RWPE1 (cell line): ENCODE measurements around the gene PLA2G6.

Source experiments
- CTCF ChIA-PET: fragments of 350-600 bp; sonication (Branson Sonifier 250); formaldehyde crosslinking; extraction: SDS; loops from one replicate; lab custom pipeline; 2021; lab: Yijun Ruan, JAX
- POLR2A ChIA-PET: fragments of 400-600 bp; formaldehyde crosslinking; extraction: SDS; loops from one replicate; lab custom pipeline; 2020; ENCODE audit warnings: antibody characterized with exemption; ENCODE audit not compliant: low non-redundant PET; lab: Yijun Ruan, JAX
- DNase-seq: peaks from one replicate; pipeline ENCODE4 v3.0.0; 2012; ENCODE audit warnings: low spot score
- H3K27ac ChIP-seq: fragments of 450-650 bp; 2 replicates; pipeline ENCODE4 v1.5.1; 2017
- TF ChIP-seq, protein P1 (sequence below): fragments of 450-650 bp; conservative IDR thresholded peaks from 2 replicates; pipeline ENCODE4 v1.5.1; 2017; ENCODE audit warnings: low read depth, mild to moderate bottlenecking

Gene PLA2G6

DNA sequence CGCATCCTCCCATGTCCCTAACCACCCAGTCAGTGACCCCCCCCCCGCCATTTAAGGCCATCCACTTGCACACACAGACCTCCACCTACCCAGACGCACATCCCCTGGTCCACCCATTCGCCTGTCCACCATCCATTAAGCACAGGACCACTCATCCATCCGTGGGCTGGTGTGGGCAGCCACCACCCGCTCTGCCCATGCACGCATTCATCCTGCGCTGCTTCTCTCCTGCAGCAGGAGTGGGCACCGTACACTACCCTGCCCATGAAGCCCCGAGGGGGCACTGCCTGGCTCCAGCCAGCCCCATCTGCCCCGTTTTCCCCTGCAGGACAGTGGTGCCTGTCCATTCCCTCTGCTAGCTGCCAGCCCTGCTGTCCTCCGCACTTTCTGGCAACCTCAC, 93.8 kb downstream of the PLA2G6 start:
- POLR2A ChIA-PET = no interaction called here
- TF ChIP-seq, protein P1, sequence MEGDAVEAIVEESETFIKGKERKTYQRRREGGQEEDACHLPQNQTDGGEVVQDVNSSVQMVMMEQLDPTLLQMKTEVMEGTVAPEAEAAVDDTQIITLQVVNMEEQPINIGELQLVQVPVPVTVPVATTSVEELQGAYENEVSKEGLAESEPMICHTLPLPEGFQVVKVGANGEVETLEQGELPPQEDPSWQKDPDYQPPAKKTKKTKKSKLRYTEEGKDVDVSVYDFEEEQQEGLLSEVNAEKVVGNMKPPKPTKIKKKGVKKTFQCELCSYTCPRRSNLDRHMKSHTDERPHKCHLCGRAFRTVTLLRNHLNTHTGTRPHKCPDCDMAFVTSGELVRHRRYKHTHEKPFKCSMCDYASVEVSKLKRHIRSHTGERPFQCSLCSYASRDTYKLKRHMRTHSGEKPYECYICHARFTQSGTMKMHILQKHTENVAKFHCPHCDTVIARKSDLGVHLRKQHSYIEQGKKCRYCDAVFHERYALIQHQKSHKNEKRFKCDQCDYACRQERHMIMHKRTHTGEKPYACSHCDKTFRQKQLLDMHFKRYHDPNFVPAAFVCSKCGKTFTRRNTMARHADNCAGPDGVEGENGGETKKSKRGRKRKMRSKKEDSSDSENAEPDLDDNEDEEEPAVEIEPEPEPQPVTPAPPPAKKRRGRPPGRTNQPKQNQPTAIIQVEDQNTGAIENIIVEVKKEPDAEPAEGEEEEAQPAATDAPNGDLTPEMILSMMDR = no peak
- DNase-seq = no peak
- CTCF ChIA-PET = interaction anchor here (0.6 kb wide), 1 partner anchor 12 kb away, joined by 3 read pairs; no protein-coding TSS in a partner anchor
- no peak overlapping the region for H3K27ac ChIP-seq

DNA sequence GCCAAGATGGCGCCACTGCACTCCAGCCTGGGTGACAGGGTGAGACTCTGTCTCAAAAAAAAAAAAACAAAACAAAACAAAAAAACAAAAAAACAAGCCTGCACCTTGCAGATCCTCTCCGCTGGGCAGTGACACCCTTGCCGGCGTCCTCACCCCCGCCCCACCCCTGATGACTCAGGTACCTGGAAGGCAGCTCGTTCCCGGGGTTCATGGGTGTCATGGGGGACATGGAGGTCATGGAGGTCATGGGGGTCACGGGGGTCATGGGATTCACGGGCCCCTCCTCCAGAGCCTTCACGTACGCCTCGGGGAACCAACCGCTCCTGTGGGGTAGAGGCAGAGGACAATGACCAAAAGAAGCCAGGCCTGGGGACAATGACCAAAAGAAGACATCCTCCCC, 94.7 kb downstream of the PLA2G6 start:
- CTCF ChIA-PET = no interaction called here
- TF ChIP-seq, protein P1 = no peak
- peak; percentile 38 for DNase-seq
- no peak overlapping the region for H3K27ac ChIP-seq
- POLR2A ChIA-PET = no interaction called here

DNA sequence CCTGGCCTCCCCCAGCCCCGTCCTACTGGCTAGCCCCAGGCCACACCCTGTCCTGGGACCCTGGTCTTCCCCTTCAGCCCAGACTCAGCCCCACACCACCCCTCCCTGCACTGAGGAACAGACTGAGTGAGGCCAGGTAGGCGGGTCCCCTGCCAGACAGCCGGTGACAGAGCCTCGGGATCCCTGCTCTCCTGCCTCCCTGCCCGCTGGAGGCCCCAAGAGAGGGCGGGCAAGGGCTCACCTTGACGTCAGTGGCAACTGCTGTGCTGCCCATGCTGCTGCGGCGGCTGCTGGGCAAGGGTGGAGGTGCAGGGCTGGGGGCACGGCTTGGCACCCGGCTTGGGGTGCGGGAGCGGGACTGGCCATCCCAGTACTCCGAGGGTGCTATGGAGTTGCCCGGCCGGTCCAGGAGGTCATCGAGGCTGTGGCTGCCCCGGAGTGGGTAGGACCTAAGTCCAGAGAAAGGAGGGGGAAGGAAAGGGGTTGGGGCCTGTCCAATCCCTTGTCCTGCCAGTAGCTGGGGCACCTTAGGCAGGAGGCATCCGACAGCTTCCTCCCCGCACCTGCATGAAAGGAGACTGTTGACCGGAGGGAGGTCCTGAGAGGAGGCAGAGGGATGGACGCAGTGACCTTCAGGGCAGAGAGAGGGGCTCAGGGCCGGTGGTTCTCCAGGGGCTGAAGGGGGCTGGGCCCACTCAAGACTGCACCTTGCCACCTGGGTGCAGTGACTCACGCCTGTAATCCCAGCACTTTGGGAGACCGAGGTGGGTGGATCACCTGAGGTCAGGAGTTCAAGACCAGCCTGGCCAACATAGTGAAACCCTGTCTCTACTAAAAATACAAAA, 95.4 kb downstream of the PLA2G6 start:
- TF ChIP-seq, protein P1 = no peak
- DNase-seq = no peak
- ChIA-PET POLR2A (no interaction called here), CTCF (no interaction called here)
- H3K27ac ChIP-seq = no peak overlapping the region

DNA sequence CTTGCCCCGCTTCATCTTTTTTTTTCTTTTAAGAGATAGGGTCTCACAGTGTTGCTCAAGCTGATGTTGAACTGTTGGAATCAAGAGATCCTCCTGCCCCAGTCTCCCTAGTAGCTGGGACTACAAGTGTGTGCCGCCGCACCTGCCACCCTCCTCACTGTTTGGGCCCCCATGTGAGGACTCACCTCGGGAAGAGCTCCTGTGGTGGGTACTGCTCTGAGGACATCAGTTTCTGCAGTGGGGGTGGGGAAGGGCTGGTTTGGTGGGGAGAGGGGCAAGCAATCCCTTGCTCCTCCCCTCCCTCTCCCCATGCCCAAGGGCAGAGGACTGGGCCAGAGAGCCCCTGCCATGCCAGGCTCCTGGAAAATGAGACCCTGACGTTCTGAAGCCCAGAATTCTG, 96.1 kb downstream of the PLA2G6 start:
- no peak for DNase-seq
- ChIA-PET CTCF (interaction anchor here (0.6 kb wide), 2 partner anchors 12 to 487 kb away, joined by 4 read pairs; no protein-coding TSS in a partner anchor), POLR2A (no interaction called here)
- H3K27ac ChIP-seq = no peak overlapping the region
- TF ChIP-seq, protein P1 = no peak

DNA sequence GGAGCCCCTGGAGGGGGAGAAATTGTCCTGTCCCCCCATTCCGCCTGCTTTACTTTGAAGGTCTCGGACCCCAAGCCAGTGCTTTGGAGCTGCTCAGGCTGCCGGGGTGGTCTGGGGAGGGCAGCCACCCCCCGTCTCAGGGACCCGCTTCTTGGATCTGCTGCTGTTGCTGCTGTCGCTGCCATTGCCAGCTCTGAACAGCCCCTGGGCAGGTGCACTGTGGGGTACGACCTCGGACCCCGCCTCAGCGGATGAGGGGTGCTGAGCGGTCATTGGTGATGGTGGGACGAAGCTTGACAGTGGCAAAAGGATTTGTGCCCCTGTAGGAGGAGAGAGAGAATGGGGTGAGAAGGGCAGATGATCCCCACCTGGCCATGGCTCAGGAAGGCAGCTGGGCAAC, 96.6 kb downstream of the PLA2G6 start:
- no peak overlapping the region for H3K27ac ChIP-seq
- TF ChIP-seq, protein P1 = no peak
- ChIA-PET CTCF (interaction anchor here (0.6 kb wide), 2 partner anchors 12 to 487 kb away, joined by 4 read pairs; no protein-coding TSS in a partner anchor), POLR2A (no interaction called here)
- no peak for DNase-seq

DNA sequence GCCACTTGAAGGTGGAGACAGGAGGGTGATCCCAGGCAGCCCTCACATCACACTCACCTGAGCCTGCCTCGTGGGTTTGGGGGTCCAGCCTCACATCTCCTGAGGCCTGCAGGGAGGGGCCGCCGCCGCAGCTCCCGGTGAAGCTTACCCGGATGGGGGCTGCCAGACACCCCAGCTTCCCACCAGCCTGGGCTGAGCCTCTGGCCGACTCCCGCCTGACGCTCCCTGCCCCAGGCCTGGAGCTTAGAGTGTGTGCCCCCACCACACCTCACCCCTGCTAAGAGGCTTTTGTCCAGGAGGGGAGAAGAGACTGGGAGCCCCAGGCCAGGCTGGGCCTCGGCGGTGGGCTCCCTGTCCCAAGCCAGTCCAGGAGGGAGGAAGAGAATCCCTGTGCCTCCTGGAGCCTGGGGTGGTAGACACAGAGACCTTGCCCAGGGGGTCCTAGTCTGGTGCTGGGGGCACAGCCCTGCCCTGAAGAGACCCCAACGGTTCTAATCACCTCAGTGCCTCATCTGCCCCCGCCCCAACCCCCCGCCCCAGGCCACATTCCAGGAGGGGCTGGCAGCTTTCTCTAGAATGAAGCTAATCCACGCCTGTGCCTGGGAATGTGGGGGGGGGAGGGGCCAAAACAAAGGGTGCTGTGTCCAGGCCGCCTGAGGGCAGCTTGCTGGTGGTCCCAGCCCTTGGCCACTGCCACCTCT, 97.5 kb downstream of the PLA2G6 start, which contains the start of gene SLC16A8:
SLC16A8 (minus strand) TSS at position 254 of the 701 bp plus-strand sequence. CDS start 1,311 bp downstream, outside the sequence.
- no peak within 1 kb of the TSS for H3K27ac ChIP-seq
- ChIA-PET POLR2A (no interaction called here), CTCF (interaction anchor here (0.6 to 0.8 kb wide), 2 partner anchors 15 to 19 kb away, joined by 3 read pairs; no protein-coding TSS in a partner anchor)
- TF ChIP-seq, protein P1 = no peak
- no peak for DNase-seq
